Tibial artery (tissue), 4 donors: ENCODE results near the gene RANBP10.
"Not testable (repeated sequence)": the region's sequence is repeated elsewhere in the genome, so short reads cannot be mapped to it uniquely, and the experiment has no call there.

Source experiments
- DNase-seq, 2 donors: peaks; one replicate each; pipeline ENCODE4 v3.0.0-alpha.2; 2019
- H3K27ac ChIP-seq, 2 donors: fragments of 200-600 bp; sonication (generic) in 1 of 2; 1 replicate in 1 of 2; 2 replicates in 1 of 2; pipeline ENCODE4 v1.5.1; 2018 to 2019; ENCODE audit warnings: mild to moderate bottlenecking in 1 of 2
- H3K27me3 ChIP-seq, 2 donors: fragments of 200-600 bp; sonication (generic) in 1 of 2; one replicate each; pipeline versions ENCODE4 v1.5.1 to v1.6.0; 2016 to 2019
- H3K36me3 ChIP-seq, 3 donors: fragments of 200-600 bp; sonication (generic) in 2 of 3; one replicate each; pipeline ENCODE4 v1.5.1; 2016 to 2019; ENCODE audit warnings: mild to moderate bottlenecking in 2 of 3
- H3K4me1 ChIP-seq, 4 donors: fragments of 200-600 bp; sonication (generic) in 2 of 4; 1 replicate in 3 of 4; 2 replicates in 1 of 4; pipeline ENCODE4 v1.5.1; 2016 to 2019
- H3K4me3 ChIP-seq, 2 donors: fragments of 200-600 bp; sonication (generic) in 1 of 2; 1 replicate in 1 of 2; 2 replicates in 1 of 2; pipeline ENCODE4 v1.5.1; 2018 to 2019; ENCODE audit warnings: mild to moderate bottlenecking in 2 of 2
- H3K9me3 ChIP-seq, 3 donors: fragments of 200-600 bp; sonication (generic) in 1 of 3; one replicate each; pipeline ENCODE4 v1.5.1; 2016 to 2019
- intact Hi-C: fragments of 100-400 bp; cut with DNase I; formaldehyde crosslinking; loops from one replicate; pipeline ENCODE4 v1.15.0; 2023; ENCODE audit warnings: low total_unique reads
- TF ChIP-seq, protein P1 (sequence below), 2 experiments: fragments of 200-600 bp in 1 of 2; fragments of 450-650 bp in 1 of 2; IDR thresholded peaks; one replicate each; pipeline ENCODE4 v1.5.1; 2017 to 2019; ENCODE audit warnings: antibody characterized with exemption in 2 of 2, mild to moderate bottlenecking in 1 of 2, moderate library complexity in 1 of 2

Gene RANBP10

DNA sequence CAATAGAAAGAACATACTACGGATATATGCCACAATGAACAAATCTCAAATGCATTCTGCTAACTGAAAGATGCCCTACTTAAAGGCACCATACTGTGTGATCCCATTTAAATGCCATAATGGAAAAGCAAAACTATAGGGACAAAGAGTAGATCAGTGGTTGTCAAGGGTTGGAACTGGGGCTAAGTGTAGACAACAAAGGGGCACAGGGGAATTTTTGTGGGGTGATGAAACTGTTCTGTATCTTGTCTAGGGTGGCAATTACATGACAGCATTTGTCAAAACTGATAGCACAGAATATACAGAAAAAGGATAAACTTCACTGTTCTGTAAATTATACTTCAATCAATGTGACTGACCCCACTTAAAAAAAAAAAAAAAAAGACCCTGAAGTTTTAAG, 104.9 kb downstream of the RANBP10 start:
- TF ChIP-seq, protein P1, sequence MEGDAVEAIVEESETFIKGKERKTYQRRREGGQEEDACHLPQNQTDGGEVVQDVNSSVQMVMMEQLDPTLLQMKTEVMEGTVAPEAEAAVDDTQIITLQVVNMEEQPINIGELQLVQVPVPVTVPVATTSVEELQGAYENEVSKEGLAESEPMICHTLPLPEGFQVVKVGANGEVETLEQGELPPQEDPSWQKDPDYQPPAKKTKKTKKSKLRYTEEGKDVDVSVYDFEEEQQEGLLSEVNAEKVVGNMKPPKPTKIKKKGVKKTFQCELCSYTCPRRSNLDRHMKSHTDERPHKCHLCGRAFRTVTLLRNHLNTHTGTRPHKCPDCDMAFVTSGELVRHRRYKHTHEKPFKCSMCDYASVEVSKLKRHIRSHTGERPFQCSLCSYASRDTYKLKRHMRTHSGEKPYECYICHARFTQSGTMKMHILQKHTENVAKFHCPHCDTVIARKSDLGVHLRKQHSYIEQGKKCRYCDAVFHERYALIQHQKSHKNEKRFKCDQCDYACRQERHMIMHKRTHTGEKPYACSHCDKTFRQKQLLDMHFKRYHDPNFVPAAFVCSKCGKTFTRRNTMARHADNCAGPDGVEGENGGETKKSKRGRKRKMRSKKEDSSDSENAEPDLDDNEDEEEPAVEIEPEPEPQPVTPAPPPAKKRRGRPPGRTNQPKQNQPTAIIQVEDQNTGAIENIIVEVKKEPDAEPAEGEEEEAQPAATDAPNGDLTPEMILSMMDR (IDR thresholded peaks at IDR 0.05), result no peak
- no peak overlapping the region for H3K27ac ChIP-seq
- H3K36me3 ChIP-seq, result peaks cover 0 to 10% (median 0%) of the 10 kb centered on the region in 3 donors
- no peaks in the 10 kb centered on the region for H3K4me1 ChIP-seq
- H3K27me3 ChIP-seq, result no peaks in the 10 kb centered on the region
- no peak overlapping the region for H3K4me3 ChIP-seq
- intact Hi-C loops, result no loop called here
- H3K9me3 ChIP-seq, result no peaks in the 10 kb centered on the region
- DNase-seq, result no peak

DNA sequence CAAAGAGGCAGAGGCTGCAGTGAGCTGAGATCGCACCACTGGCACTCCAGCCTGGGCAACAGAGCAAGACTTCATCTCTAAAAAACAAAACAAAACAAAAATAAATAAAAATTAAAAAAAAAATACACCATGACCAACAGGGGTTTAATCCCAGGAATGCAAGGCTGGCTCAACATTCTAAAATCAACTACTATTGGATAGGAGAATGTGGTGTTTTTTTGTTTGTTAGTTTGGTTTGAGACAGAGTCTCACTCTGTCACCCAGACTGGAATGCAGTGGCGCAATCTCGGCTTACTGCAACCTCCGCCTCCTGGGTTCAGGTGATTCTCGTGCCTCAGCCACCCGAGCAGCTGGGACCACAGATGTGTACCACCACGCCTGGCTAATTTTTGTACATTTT, 107.1 kb downstream of the RANBP10 start:
- no peak for DNase-seq
- H3K27ac ChIP-seq, result no peak overlapping the region
- no peaks in the 10 kb centered on the region for H3K27me3 ChIP-seq
- intact Hi-C loops, result no loop called here
- TF ChIP-seq, protein P1 (IDR thresholded peaks at IDR 0.05), result no peak
- no peaks in the 10 kb centered on the region for H3K4me1 ChIP-seq
- peaks cover 0 to 10% (median 0%) of the 10 kb centered on the region in 3 donors for H3K36me3 ChIP-seq
- no peaks in the 10 kb centered on the region for H3K9me3 ChIP-seq
- H3K4me3 ChIP-seq, result no peak overlapping the region

GRCh38 chr16:67697422-67698185, 108.8 kb downstream of the RANBP10 start:
- Histone ChIP-seq H3K9me3 (no peaks in the 10 kb centered on the region), H3K27ac (no peak overlapping the region), H3K36me3 (peaks cover 0 to 10% (median 0%) of the 10 kb centered on the region in 3 donors), H3K4me1 (no peaks in the 10 kb centered on the region), H3K27me3 (no peaks in the 10 kb centered on the region), H3K4me3 (no peak overlapping the region)
- DNase-seq, result no peak
- TF ChIP-seq, protein P1 (IDR thresholded peaks at IDR 0.05), result no peak
- intact Hi-C loops, result no loop called here

- no peaks in the 10 kb centered on the region for H3K9me3 ChIP-seq
- peaks cover 0 to 10% (median 0%) of the 10 kb centered on the region in 3 donors for H3K36me3 ChIP-seq
- intact Hi-C loops, result no loop called here
- H3K4me1 ChIP-seq, result no peaks in the 10 kb centered on the region
- no peak overlapping the region for H3K4me3 ChIP-seq
- DNase-seq, result no peak
- no peak overlapping the region for H3K27ac ChIP-seq
- TF ChIP-seq, protein P1 (IDR thresholded peaks at IDR 0.05), result no peak
- no peaks in the 10 kb centered on the region for H3K27me3 ChIP-seq
Observed at GRCh38 chr16:67694611-67695010, 111.7 kb downstream of the RANBP10 start.

DNA sequence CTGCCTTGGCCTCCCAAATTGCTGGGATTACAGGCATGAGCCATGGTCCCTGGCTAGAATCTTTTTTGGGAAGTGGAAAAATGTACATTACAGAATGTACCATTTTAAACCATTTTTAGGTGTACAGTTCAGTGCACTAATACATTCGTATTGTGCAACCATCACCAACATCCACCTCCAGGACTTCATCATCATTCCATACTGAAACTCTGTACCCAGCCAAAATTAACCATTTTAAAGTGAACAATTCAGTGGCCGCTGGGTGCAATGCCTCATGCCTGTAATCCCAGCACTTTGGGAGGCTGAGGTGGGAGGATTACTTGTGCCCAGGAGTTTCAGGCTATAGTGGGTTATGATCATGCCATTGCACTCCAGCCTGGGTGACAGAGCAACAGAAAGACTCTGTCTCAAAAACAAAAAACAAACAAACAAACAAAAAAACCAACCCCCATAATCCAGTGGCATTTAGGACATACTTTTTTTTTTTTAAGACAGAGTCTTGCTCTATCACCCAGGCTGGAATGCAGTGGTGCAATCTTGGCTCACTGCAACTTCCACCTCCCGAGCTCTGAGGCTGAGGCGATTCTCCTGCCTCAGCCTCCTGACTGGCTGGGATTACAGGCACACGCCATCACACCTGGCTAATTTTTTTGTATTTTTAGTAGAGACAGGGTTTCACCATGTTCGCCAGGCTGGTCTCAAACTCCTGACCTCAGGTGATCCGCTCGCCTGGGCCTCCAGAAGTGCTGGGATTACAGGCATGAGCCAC, 112.7 kb downstream of the RANBP10 start:
- H3K27ac ChIP-seq, H3K27me3 ChIP-seq, H3K4me1 ChIP-seq, DNase-seq, H3K4me3 ChIP-seq, intact Hi-C loops, H3K9me3 ChIP-seq: not testable (repeated sequence)
- peaks cover 0 to 10% (median 0%) of the 10 kb centered on the region in 3 donors for H3K36me3 ChIP-seq
